ENCODE data around the gene EMILIN3.

EMILIN3 gene

GRCh38 chr20:41377275-41377674 is 10.7 kb upstream of the EMILIN3 start:
- H3K27me3 ChIP-seq, result no peaks in the 10 kb centered on the region
- no peak overlapping the region for H3K4me3 ChIP-seq
- no peaks in the 10 kb centered on the region for H3K36me3 ChIP-seq
- no peak overlapping the region for H3K27ac ChIP-seq
- TF ChIP-seq Cebpa-rat (IDR thresholded peaks at IDR 0.05), result no peak
- no peaks in the 10 kb centered on the region for H4K20me1 ChIP-seq
- no peak overlapping the region for H3K9ac ChIP-seq
- no peak overlapping the region for H3K4me2 ChIP-seq
- H3K9me3 ChIP-seq, result peaks cover 10% of the 10 kb centered on the region; the same call in 1 of the 2 replicates
- H3K4me1 ChIP-seq, result peaks cover 17% of the 10 kb centered on the region

DNA sequence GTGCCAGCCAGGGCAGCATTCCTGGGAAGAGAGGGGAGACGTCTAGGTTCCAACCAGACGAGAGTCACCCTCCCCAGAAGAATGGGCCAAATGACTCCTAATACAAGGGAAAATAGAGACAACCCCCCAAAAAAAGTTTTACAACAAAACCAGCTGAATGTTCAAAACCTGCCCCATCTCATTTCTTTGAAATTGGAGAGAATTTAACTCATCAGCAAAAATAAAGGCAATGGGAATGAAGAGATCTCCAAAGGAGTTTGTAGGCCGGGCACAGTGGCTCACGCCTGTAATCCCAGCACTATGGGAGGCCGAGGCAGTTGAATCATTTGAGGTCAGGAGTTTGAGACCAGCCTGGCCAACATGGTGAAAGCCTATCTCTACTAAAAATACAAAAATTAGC is 9.7 kb upstream of the EMILIN3 start:
- Histone ChIP-seq H3K9ac (no peak overlapping the region), H3K4me1 (peaks cover 17% of the 10 kb centered on the region), H3K4me2 (no peak overlapping the region), H3K27me3 (no peaks in the 10 kb centered on the region), H4K20me1 (no peaks in the 10 kb centered on the region), H3K36me3 (no peaks in the 10 kb centered on the region), H3K4me3 (no peak overlapping the region), H3K9me3 (peaks cover 17% of the 10 kb centered on the region), H3K27ac (no peak overlapping the region)
- TF ChIP-seq Cebpa-rat (IDR thresholded peaks at IDR 0.05), result no peak

DNA sequence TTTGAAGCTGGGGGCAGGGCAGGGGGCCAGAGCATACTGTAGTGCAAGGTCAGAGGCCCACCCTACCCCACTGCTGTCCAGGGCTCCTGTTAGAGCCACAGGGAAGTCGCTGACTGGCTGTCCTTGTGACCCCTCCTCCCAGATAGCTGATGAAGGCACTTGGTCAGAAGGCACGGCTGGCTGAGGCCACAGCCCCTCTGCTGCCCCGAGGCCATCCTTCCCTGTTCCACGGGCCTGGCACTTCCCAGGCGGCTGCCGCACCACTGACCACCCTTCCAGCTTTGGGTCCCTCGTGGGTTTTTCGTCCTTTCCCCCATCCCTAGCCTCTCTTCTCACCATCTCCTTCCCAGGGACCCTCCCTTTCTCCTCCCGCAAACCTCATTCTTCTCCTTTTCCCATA is 9.2 kb upstream of the EMILIN3 start:
- H3K4me1 ChIP-seq, result peaks cover 16% of the 10 kb centered on the region
- H3K9me3 ChIP-seq, result peaks cover 22% of the 10 kb centered on the region
- H3K27me3 ChIP-seq, result no peaks in the 10 kb centered on the region
- no peak overlapping the region for H3K9ac ChIP-seq
- no peak overlapping the region for H3K27ac ChIP-seq
- no peak overlapping the region for H3K4me3 ChIP-seq
- TF ChIP-seq Cebpa-rat (IDR thresholded peaks at IDR 0.05), result no peak
- no peak overlapping the region for H3K4me2 ChIP-seq
- H4K20me1 ChIP-seq, result no peaks in the 10 kb centered on the region
- no peaks in the 10 kb centered on the region for H3K36me3 ChIP-seq

DNA sequence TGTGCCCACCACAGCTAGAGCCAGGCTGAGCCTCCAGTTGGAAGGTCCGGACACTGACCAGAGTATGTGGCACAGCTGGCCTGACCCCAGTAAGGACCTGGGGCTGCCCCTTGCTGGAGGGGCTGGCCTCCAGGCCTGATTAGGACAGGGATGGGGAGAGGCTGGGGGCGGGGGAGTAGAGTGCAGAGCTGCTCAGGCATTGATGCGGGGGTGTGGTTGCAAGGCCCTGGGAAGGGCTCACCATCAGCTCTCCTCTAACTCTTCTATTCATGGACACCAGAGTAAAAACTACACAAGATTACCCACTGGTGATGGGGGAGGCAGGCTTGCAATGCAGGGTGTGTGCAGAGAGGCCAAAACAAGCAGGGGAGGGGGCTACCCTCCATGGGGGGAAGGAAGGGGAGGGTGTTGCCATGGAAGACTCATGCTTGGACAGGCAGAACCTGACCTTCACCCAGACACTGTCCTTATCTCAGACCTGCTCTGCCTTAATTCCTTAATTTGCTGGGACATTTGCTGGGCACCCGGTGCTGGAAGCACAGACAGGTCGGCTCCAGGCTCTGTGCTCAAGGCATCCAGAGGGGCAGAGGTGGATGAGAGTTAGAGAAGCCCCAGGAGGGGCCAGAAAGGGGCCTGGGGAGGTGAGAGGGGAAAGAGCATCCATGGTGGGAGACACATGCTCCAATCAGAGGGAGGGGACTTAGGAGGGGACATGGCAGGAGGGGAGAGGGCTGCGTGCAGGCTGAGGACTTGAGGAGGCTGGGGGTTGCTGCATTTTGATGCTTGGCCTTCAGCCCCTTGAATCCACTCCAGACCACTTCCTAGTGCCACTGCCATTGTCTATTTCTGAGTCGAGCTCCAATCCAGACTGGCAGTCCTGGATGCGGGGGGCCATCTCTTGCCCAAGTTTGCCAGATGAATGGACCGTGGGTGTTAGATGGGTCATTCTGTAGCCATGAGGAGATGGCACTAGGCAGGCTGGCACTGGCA is 7.6 kb upstream of the EMILIN3 start:
- H3K27ac ChIP-seq, result no peak overlapping the region
- H3K36me3 ChIP-seq, result no peaks in the 10 kb centered on the region
- TF ChIP-seq Cebpa-rat (IDR thresholded peaks at IDR 0.05), result no peak
- no peak overlapping the region for H3K4me3 ChIP-seq
- no peak overlapping the region for H3K9ac ChIP-seq
- peaks cover 23% of the 10 kb centered on the region for H3K9me3 ChIP-seq
- no peak overlapping the region for H3K4me2 ChIP-seq
- H3K4me1 ChIP-seq, result no peaks in the 10 kb centered on the region
- no peaks in the 10 kb centered on the region for H4K20me1 ChIP-seq
- H3K27me3 ChIP-seq, result no peaks in the 10 kb centered on the region

- no peak for TF ChIP-seq Cebpa-rat (IDR thresholded peaks at IDR 0.05)
- H3K27ac ChIP-seq, result no peak overlapping the region
Measured at GRCh38 chr20:41373251-41373783, 6.7 kb upstream of the EMILIN3 start.

DNA sequence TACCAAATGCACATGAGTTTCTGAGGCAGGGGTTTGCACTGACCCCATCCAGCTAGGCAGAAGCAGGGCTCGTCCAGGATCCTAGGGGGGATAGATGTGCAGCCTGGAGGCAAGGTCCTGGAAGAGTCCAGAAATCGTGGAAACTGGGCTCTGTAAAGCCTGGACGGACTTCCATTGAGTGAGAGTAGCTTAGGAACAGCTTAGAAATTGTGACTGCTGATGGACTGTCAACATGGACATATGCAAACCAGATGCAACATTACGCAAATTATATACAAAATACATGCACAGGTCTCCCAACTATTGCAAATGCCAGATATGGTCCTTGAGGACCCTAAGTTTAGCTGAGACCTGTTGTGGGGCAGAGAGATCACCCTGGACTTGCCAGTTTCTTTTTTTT is 4.8 kb upstream of the EMILIN3 start:
- no peaks in the 10 kb centered on the region for H3K4me1 ChIP-seq
- no peaks in the 10 kb centered on the region for H3K36me3 ChIP-seq
- H3K27me3 ChIP-seq, result peaks cover 19% of the 10 kb centered on the region
- H3K9me3 ChIP-seq, result peaks cover 41% of the 10 kb centered on the region
- H3K4me3 ChIP-seq, result no peak overlapping the region
- no peak for TF ChIP-seq Cebpa-rat (IDR thresholded peaks at IDR 0.05)
- H3K27ac ChIP-seq, result no peak overlapping the region
- H3K9ac ChIP-seq, result no peak overlapping the region
- no peak overlapping the region for H3K4me2 ChIP-seq
- H4K20me1 ChIP-seq, result no peaks in the 10 kb centered on the region; the same call in 1 of the 2 replicates

More at GRCh38 chr20:41373251-41373783, 6.7 kb upstream of the EMILIN3 start:
- H3K27me3 ChIP-seq, result no peaks in the 10 kb centered on the region; the same call in 1 of the 2 replicates
- H3K9ac ChIP-seq, result no peak overlapping the region
- no peaks in the 10 kb centered on the region for H4K20me1 ChIP-seq
- H3K4me3 ChIP-seq, result no peak overlapping the region
- H3K36me3 ChIP-seq, result no peaks in the 10 kb centered on the region
- no peak overlapping the region for H3K4me2 ChIP-seq
- H3K9me3 ChIP-seq, result peaks cover 23% of the 10 kb centered on the region
- no peaks in the 10 kb centered on the region for H3K4me1 ChIP-seq

DNA sequence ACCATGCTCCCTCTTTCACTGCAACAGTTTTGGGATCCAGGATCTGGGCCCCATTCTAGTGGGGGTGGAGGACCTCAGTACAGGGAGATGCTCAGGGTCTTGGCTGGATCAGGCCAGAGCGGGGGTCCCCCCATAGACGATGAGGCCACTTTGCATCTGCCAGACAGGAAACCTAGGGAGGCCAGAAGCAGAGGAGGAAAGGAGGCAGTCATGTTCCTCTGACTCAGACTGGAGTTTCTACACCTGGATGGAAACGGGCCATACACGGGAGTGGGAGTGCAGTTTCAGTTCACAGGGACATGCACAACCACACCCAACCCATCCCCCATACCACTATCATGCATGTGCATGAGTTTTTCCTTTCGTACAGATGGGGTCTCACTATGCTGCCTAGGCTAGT is 3.6 kb upstream of the EMILIN3 start:
- Histone ChIP-seq H3K9me3 (peaks cover 48% of the 10 kb centered on the region), H3K36me3 (no peaks in the 10 kb centered on the region), H3K4me3 (no peak overlapping the region), H3K4me1 (no peaks in the 10 kb centered on the region), H3K27ac (no peak overlapping the region), H3K9ac (no peak overlapping the region), H3K4me2 (no peak overlapping the region), H4K20me1 (no peaks in the 10 kb centered on the region; the same call in 1 of the 2 replicates), H3K27me3 (peaks cover 31% of the 10 kb centered on the region)
- TF ChIP-seq Cebpa-rat (IDR thresholded peaks at IDR 0.05), result no peak

DNA sequence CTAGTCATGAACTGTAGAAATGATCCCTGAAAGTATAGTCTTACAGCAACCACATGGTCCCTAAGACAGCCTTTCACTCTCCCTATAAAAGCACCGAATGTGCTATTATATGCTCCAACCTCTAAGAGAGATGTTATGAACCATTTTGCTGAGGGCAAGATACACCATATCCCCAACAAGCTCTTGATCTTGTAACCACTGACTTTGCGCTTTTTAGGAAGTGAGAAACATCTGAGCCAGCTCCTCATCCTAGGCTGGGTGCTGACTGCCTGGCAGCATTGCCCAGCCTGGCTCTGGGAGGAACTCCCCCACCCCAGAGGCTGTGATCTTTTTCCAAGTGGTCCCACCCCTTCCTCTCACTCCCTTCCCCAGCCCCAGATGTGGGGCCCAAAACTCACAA is 3.1 kb upstream of the EMILIN3 start:
- no peak overlapping the region for H3K4me3 ChIP-seq
- no peak for TF ChIP-seq Cebpa-rat (IDR thresholded peaks at IDR 0.05)
- H3K9me3 ChIP-seq, result peaks cover 48% of the 10 kb centered on the region
- no peak overlapping the region for H3K27ac ChIP-seq
- H3K9ac ChIP-seq, result no peak overlapping the region
- no peaks in the 10 kb centered on the region for H3K36me3 ChIP-seq
- no peaks in the 10 kb centered on the region; the same call in 1 of the 2 replicates for H4K20me1 ChIP-seq
- H3K4me1 ChIP-seq, result no peaks in the 10 kb centered on the region
- no peak overlapping the region for H3K4me2 ChIP-seq
- H3K27me3 ChIP-seq, result peaks cover 36% of the 10 kb centered on the region

DNA sequence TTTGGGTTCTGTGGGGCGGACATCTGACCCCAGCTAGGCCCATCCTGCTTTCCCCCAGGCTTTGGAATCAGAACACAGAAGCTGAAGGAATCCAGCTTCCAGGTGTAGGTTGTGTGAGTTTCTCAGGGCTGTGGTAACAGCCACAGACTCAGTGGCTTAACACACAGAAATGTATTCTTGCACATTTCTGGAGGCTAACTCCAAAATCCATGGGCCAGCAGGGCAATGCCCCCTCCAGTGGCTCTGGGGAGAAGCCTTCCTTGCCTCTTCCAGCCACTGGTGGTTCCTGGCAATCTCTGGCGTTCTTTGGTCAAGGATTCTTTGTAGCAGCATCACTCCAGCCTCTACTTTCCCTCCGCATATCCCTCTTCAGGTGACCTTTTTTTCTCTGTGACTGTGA is 1.3 kb upstream of the EMILIN3 start:
- Histone ChIP-seq H3K9ac (no peak overlapping the region), H3K27ac (no peak overlapping the region), H3K9me3 (peaks cover 44% of the 10 kb centered on the region), H3K4me3 (no peak overlapping the region), H3K27me3 (peaks cover 44% of the 10 kb centered on the region), H3K36me3 (no peaks in the 10 kb centered on the region), H3K4me1 (no peaks in the 10 kb centered on the region), H3K4me2 (no peak overlapping the region), H4K20me1 (no peaks in the 10 kb centered on the region; the same call in 1 of the 2 replicates)
- TF ChIP-seq Cebpa-rat (IDR thresholded peaks at IDR 0.05), result no peak

- no peak overlapping the region for H3K27ac ChIP-seq
- H3K9me3 ChIP-seq, result peaks cover 38% of the 10 kb centered on the region
- no peaks in the 10 kb centered on the region for H3K36me3 ChIP-seq
- H3K4me2 ChIP-seq, result no peak overlapping the region
- TF ChIP-seq Cebpa-rat (IDR thresholded peaks at IDR 0.05), result no peak
- no peaks in the 10 kb centered on the region for H3K4me1 ChIP-seq
- H4K20me1 ChIP-seq, result no peaks in the 10 kb centered on the region; the same call in 1 of the 2 replicates
- H3K9ac ChIP-seq, result no peak overlapping the region
- peaks cover 44% of the 10 kb centered on the region for H3K27me3 ChIP-seq
- H3K4me3 ChIP-seq, result no peak overlapping the region
Measured at GRCh38 chr20:41367393-41367695, 726 bp upstream of the EMILIN3 start.
